H9 (cell line): ENCODE measurements around the gene PHEX. TPM values are rescaled to one million over a fixed set of nuclear protein-coding genes. Genes with fewer than 3 reads are reported as not detected.

Experiments
- DNase-seq: peaks from one replicate; pipeline ENCODE4 v3.0.0-alpha.2; 2017
- H2AFZ ChIP-seq: one replicate; pipeline ENCODE4 v1.6.1; 2013; ENCODE audit warnings: mild to moderate bottlenecking, low read length, control low read depth, moderate library complexity
- H2AK5ac ChIP-seq: 2 replicates; pipeline ENCODE4 v1.6.1; 2013; ENCODE audit warnings: low read length, control low read depth, mixed read lengths; ENCODE audit not compliant: insufficient read length
- H2BK120ac ChIP-seq: one replicate; pipeline ENCODE4 v1.6.1; 2013; ENCODE audit warnings: low read depth, mild to moderate bottlenecking, low read length, control low read depth, inconsistent platforms; ENCODE audit not compliant: poor library complexity, severe bottlenecking
- H2BK12ac ChIP-seq: 2 replicates; pipeline ENCODE4 v1.6.1; 2013; ENCODE audit warnings: low read length, control low read depth, mixed read lengths, low read depth; ENCODE audit not compliant: insufficient read length
- H2BK15ac ChIP-seq: 2 replicates; pipeline ENCODE4 v1.6.1; 2013; ENCODE audit warnings: low read depth, low read length, control low read depth
- H2BK20ac ChIP-seq: one replicate; pipeline ENCODE4 v1.6.1; 2013; ENCODE audit warnings: low read depth, mild to moderate bottlenecking, low read length, control low read depth, inconsistent platforms; ENCODE audit not compliant: poor library complexity, severe bottlenecking
- H2BK5ac ChIP-seq: 2 replicates; pipeline ENCODE4 v1.6.1; 2013; ENCODE audit warnings: low read length, control low read depth, mixed read lengths; ENCODE audit not compliant: insufficient read length
- H3K14ac ChIP-seq: 2 replicates; pipeline ENCODE4 v1.6.1; 2013; ENCODE audit warnings: low read length, control low read depth; ENCODE audit not compliant: insufficient read depth
- H3K18ac ChIP-seq: 2 replicates; pipeline ENCODE4 v1.6.1; 2013; ENCODE audit warnings: low read depth, mild to moderate bottlenecking, mixed read lengths, low read length, control low read depth; ENCODE audit not compliant: insufficient read length
- H3K23ac ChIP-seq: 2 replicates; pipeline ENCODE4 v1.6.1; 2013; ENCODE audit warnings: low read length, control low read depth, mixed read lengths, low read depth; ENCODE audit not compliant: insufficient read length
- H3K23me2 ChIP-seq: 2 replicates; pipeline ENCODE4 v1.6.1; 2013; ENCODE audit warnings: low read depth, mild to moderate bottlenecking, mixed read lengths, low read length, control low read depth; ENCODE audit not compliant: insufficient read length, poor library complexity, severe bottlenecking
- H3K27ac ChIP-seq: 2 replicates; pipeline ENCODE4 v1.5.1; 2013; ENCODE audit warnings: low read length, control low read depth, mixed read lengths, low read depth; ENCODE audit not compliant: insufficient read length
- H3K27me3 ChIP-seq: 2 replicates; pipeline ENCODE4 v1.6.1; 2013; ENCODE audit warnings: low read length, control low read depth, inconsistent platforms; ENCODE audit not compliant: insufficient read depth
- H3K4ac ChIP-seq: 2 replicates; pipeline ENCODE4 v1.6.1; 2013; ENCODE audit warnings: low read depth, mild to moderate bottlenecking, control low read depth, inconsistent platforms, low read length, moderate library complexity
- H3K4me1 ChIP-seq: 2 replicates; pipeline ENCODE4 v1.6.1; 2013; ENCODE audit warnings: low read length, control low read depth, inconsistent platforms; ENCODE audit not compliant: insufficient read depth
- H3K4me2 ChIP-seq: 2 replicates; pipeline ENCODE4 v1.6.1; 2013; ENCODE audit warnings: low read length, control low read depth, mixed read lengths; ENCODE audit not compliant: insufficient read length, insufficient read depth
- H3K56ac ChIP-seq: 2 replicates; pipeline ENCODE4 v1.6.1; 2013; ENCODE audit warnings: low read depth, mild to moderate bottlenecking, mixed read lengths, low read length, control low read depth; ENCODE audit not compliant: insufficient read length
- H3K79me1 ChIP-seq: 2 replicates; pipeline ENCODE4 v1.6.1; 2013; ENCODE audit warnings: low read depth, mild to moderate bottlenecking, moderate library complexity, low read length, control low read depth, inconsistent platforms; ENCODE audit not compliant: insufficient read depth, poor library complexity, severe bottlenecking
- H3K79me2 ChIP-seq: 2 replicates; pipeline ENCODE4 v1.6.1; 2013; ENCODE audit warnings: low read length, control low read depth, inconsistent platforms; ENCODE audit not compliant: insufficient read depth
- H3K9ac ChIP-seq: 2 replicates; pipeline ENCODE4 v1.6.1; 2013; ENCODE audit warnings: low read length, control low read depth, mixed read lengths; ENCODE audit not compliant: insufficient read length; ENCODE audit errors: extremely low read depth
- H3K9me3 ChIP-seq: one replicate; pipeline ENCODE4 v1.6.1; 2013; ENCODE audit warnings: low read depth, low read length, inconsistent platforms; ENCODE audit not compliant: control insufficient read depth
- H3T11ph ChIP-seq: one replicate; pipeline ENCODE4 v1.6.1; 2013; ENCODE audit warnings: mild to moderate bottlenecking, low read length, control low read depth, inconsistent platforms
- H4K20me1 ChIP-seq: one replicate; pipeline ENCODE4 v1.6.1; 2013; ENCODE audit not compliant: control insufficient read depth, insufficient read length, insufficient read depth
- H4K5ac ChIP-seq: 2 replicates; pipeline ENCODE4 v1.6.1; 2013; ENCODE audit warnings: low read depth, mild to moderate bottlenecking, mixed read lengths, low read length, control low read depth; ENCODE audit not compliant: insufficient read length
- H4K8ac ChIP-seq: replicated peaks from 2 replicates; pipeline ENCODE4 v1.6.1; 2013; ENCODE audit warnings: low read length, control low read depth, mixed read lengths, low read depth; ENCODE audit not compliant: insufficient read length
- H4K91ac ChIP-seq: 2 replicates; pipeline ENCODE4 v1.6.1; 2013; ENCODE audit warnings: low read depth, mild to moderate bottlenecking, moderate library complexity, mixed read lengths, low read length, control low read depth; ENCODE audit not compliant: insufficient read length
- H3K27ac Mint-ChIP-seq, 3 experiments: 2 replicates in 2 of 3; 3 replicates in 1 of 3; pipeline ENCODE4 v1.8.0; 2020 to 2021; ENCODE audit warnings: mixed read lengths in 3 of 3, mild to moderate bottlenecking in 1 of 3, moderate library complexity in 1 of 3
- H3K27me3 Mint-ChIP-seq: 2 replicates; pipeline ENCODE4 v1.8.0; 2021; ENCODE audit warnings: low read depth, mild to moderate bottlenecking, moderate library complexity, mixed read lengths
- H3K36me3 Mint-ChIP-seq, 3 experiments: 2 replicates in 2 of 3; 3 replicates in 1 of 3; pipeline ENCODE4 v1.8.0; 2020 to 2021; ENCODE audit warnings: low read depth in 3 of 3, mixed read lengths in 3 of 3; ENCODE audit not compliant: insufficient read depth in 1 of 3
- H3K4me1 Mint-ChIP-seq, 2 experiments: 2 replicates each; pipeline ENCODE4 v1.8.0; 2020; ENCODE audit warnings: mixed read lengths in 2 of 2
- H3K4me3 Mint-ChIP-seq, 2 experiments: 2 replicates in 1 of 2; 3 replicates in 1 of 2; pipeline ENCODE4 v1.8.0; 2020 to 2021; ENCODE audit warnings: mild to moderate bottlenecking in 2 of 2, mixed read lengths in 2 of 2, moderate library complexity in 1 of 2
- H3K9me3 Mint-ChIP-seq, 2 experiments: 2 replicates in 1 of 2; 3 replicates in 1 of 2; pipeline ENCODE4 v1.8.0; 2020; ENCODE audit warnings: mild to moderate bottlenecking in 2 of 2, mixed read lengths in 2 of 2, moderate library complexity in 1 of 2
- CTCF ChIP-seq: fragments of 200-600 bp; sonication (generic); conservative IDR thresholded peaks from 3 replicates; pipeline ENCODE4 v1.8.0; 2021; ENCODE audit warnings: antibody characterized with exemption, mild to moderate bottlenecking
- WGBS: extraction: QIAGEN DNeasy Blood & Tissue Kit; methylation state at CpG from one replicate; pipeline ENCODE4 v1.1.7; 2013; ENCODE audit warnings: missing lambda C conversion rate, low lambda C conversion rate, mixed read lengths; ENCODE audit not compliant: insufficient read length; ENCODE audit errors: extremely low coverage; 5-methylcytosine and 5-hydroxymethylcytosine counted together
- total RNA-seq: library from RNA; stranded (reverse); gene quantifications from 2 replicates; pipeline ENCODE4 v1.2.1, GENCODE V29; 2021

Gene PHEX
- total RNA-seq, 1 experiment from 2014 or later, result 0.11 TPM

GRCh38 chrX:22086003-22086402 is 53.9 kb downstream of the PHEX start:
- H3K79me1 ChIP-seq, result no peaks in the 10 kb centered on the region
- no peak overlapping the region for H3K14ac ChIP-seq
- Mint-ChIP-seq H3K36me3 (no peaks in the 10 kb centered on the region; a peak in 1 of 7 replicates), H3K9me3 (peaks cover 0 to 23% of the 10 kb centered on the region in 2 experiments; a peak in 3 of 5 replicates), H3K4me3 (no peak overlapping the region), H3K4me1 (no peaks in the 10 kb centered on the region), H3K27ac (no peak overlapping the region), H3K27me3 (no peaks in the 10 kb centered on the region)
- no peak overlapping the region for H3K27ac ChIP-seq
- H3K4me2 ChIP-seq, result no peak overlapping the region
- H4K20me1 ChIP-seq, result no peaks in the 10 kb centered on the region
- no CpG with 5 or more reads among the region's 4 CpGs for WGBS
- H2BK15ac ChIP-seq, result no peak overlapping the region
- TF ChIP-seq CTCF, result no peak
- H4K8ac ChIP-seq, result no peak overlapping the region
- H2BK12ac ChIP-seq, result no peak overlapping the region
- H2AK5ac ChIP-seq, result no peak overlapping the region
- no peak overlapping the region for H4K91ac ChIP-seq
- no peak overlapping the region for H3K23ac ChIP-seq
- no peak overlapping the region for H3K18ac ChIP-seq
- no peak overlapping the region for H4K5ac ChIP-seq
- no peak overlapping the region for H2BK5ac ChIP-seq
- H3K9ac ChIP-seq, result no peak overlapping the region
- no peak overlapping the region for H3K4ac ChIP-seq
- no peak overlapping the region for H3T11ph ChIP-seq
- no peaks in the 10 kb centered on the region for H3K79me2 ChIP-seq
- no peak overlapping the region for H2BK20ac ChIP-seq
- no peak overlapping the region for H2BK120ac ChIP-seq
- H3K23me2 ChIP-seq, result no peaks in the 10 kb centered on the region
- no peak overlapping the region for H2AFZ ChIP-seq
- H3K9me3 ChIP-seq, result no peaks in the 10 kb centered on the region
- DNase-seq, result no peak
- no peaks in the 10 kb centered on the region for H3K4me1 ChIP-seq
- no peaks in the 10 kb centered on the region for H3K27me3 ChIP-seq
- H3K56ac ChIP-seq, result no peak overlapping the region
